Measurements from ENCODE around the gene BUD31. TPM values are rescaled to one million over a fixed set of nuclear protein-coding genes. Genes with fewer than 3 reads are reported as not detected.
A peak's percentile ranks its signal among the peaks of the same experiment; 100 is the strongest.

Gene BUD31
- total and polyA plus RNA-seq, 2 of the 4 experiments (the other 2 are of a cell fraction) = 72.6 to 97.2 TPM

DNA sequence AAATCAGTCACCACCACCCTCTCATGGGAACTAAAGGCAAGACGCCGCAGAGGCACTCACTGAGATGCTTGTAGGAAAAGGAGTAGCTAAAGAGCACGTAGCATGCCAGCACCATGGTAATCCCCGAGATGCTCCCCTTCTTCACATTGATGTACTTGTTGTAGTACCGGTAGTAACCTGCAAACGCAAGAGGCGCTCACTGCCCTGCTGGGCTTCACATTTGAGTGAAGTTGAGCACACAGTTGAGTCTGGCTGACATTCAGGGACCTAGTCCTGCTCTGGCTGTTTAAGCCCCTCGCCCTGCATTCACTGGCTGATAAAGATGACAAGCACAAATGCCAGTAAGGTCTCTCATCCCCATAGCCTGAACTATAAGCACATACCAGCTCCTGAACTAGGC lies 50.3 kb downstream of the BUD31 start:
- BruUV-seq (replicated peaks) = no TSS peak
- Histone ChIP-seq H4K91ac (ENCODE audit: insufficient read depth, low read depth, low read length) (no peak overlapping the region), H3K18ac (ENCODE audit: low read depth, low read length) (no peak overlapping the region), H3K9ac (ENCODE audit: low read depth, low read length) (no peak overlapping the region), H4K20me1 (ENCODE audit: insufficient read depth, low read length) (peaks cover 65% of the 10 kb centered on the region), H2BK5ac (ENCODE audit: low read depth, low read length, poor library complexity, severe bottlenecking) (no peak overlapping the region), H2BK120ac (ENCODE audit: low read depth, low read length) (no peak overlapping the region), H3K27me3 (ENCODE audit: control insufficient read depth, insufficient read depth, low read length) (no peaks in the 10 kb centered on the region), H3K23ac (ENCODE audit: low read depth, low read length) (no peak overlapping the region), H2AK9ac (replicated peaks; ENCODE audit: low read depth, low read length, poor library complexity) (no peak overlapping the region), H3K9me1 (ENCODE audit: insufficient read depth, low read length) (peaks cover 6% of the 10 kb centered on the region; the same call in 1 of the 2 replicates), H4K5ac (ENCODE audit: low read depth, low read length) (no peak overlapping the region), H3K56ac (ENCODE audit: extremely low read depth, insufficient read depth, low read length) (no peak overlapping the region), H2BK15ac (ENCODE audit: low read depth, low read length) (no peak overlapping the region), H2AFZ (replicated peaks; ENCODE audit: low read length, poor library complexity) (no peak overlapping the region), H2AK5ac (ENCODE audit: low read depth, low read length) (no peak overlapping the region), H3K9me3 (ENCODE audit: control insufficient read depth, insufficient read depth, low read length) (no peaks in the 10 kb centered on the region), H3K4me3 (ENCODE audit: insufficient read depth, low read depth, low read length) (no peak overlapping the region), H3K36me3 (ENCODE audit: control insufficient read depth, insufficient read depth, low read length) (peaks cover 61% of the 10 kb centered on the region), H3K4me2 (ENCODE audit: low read depth, low read length) (no peak overlapping the region), H3K79me1 (ENCODE audit: low read depth in 1 of 2, low read length in 2 of 2) (peaks cover 19 to 74% of the 10 kb centered on the region in 2 experiments), H3K14ac (replicated peaks; ENCODE audit: low read depth, low read length) (no peak overlapping the region), H3K4ac (ENCODE audit: low read depth, low read length) (no peak overlapping the region), H3K27ac (ENCODE audit: insufficient read depth, low read length) (no peak overlapping the region), H4K8ac (ENCODE audit: low read depth in 2 of 2, low read length in 2 of 2) (no peak overlapping the region), H3K4me1 (ENCODE audit: control insufficient read depth, insufficient read depth, low read length) (no peaks in the 10 kb centered on the region), H2BK20ac (ENCODE audit: low read depth, low read length) (no peak overlapping the region)
- no CpG with 5 or more reads among the region's 8 CpGs for WGBS, 2 experiments (ENCODE audit: extremely low coverage in 2 of 2, insufficient read length in 1 of 2)
- DNase-seq (no peak), ATAC-seq (ENCODE audit: low read depth) (peak; percentile 25)
- in situ Hi-C loops (cut with MboI; ENCODE audit: low sequenced_read_pairs) (no loop called here), dilution Hi-C loops (cut with HindIII; ENCODE audit: low sequenced_read_pairs, unreplicated experiment) (no loop called here), intact Hi-C loops (cut with micrococcal nuclease) (no loop called here)
- ChIA-PET CTCF (no interaction called here), POLR2A (ENCODE audit: unreplicated experiment) (no interaction called here)
- TF ChIP-seq MAZ (IDR thresholded peaks at IDR 0.05; ENCODE audit: borderline replicate concordance, low read depth, low read length) = no peak
- no peak for TF ChIP-seq RCOR1 (IDR thresholded peaks at IDR 0.05; ENCODE audit: insufficient replicate concordance, low read length)
- no peak for TF ChIP-seq MAFK (IDR thresholded peaks at IDR 0.05; ENCODE audit: low read depth, low read length)
- TF ChIP-seq RAD21 (IDR thresholded peaks at IDR 0.05; ENCODE audit: low read length) = peak; percentile 22; the same call in 1 of the 2 replicates
- no peak for TF ChIP-seq NFE2L2 (IDR thresholded peaks at IDR 0.05; ENCODE audit: low read depth, low read length)
- TF ChIP-seq, protein P1, sequence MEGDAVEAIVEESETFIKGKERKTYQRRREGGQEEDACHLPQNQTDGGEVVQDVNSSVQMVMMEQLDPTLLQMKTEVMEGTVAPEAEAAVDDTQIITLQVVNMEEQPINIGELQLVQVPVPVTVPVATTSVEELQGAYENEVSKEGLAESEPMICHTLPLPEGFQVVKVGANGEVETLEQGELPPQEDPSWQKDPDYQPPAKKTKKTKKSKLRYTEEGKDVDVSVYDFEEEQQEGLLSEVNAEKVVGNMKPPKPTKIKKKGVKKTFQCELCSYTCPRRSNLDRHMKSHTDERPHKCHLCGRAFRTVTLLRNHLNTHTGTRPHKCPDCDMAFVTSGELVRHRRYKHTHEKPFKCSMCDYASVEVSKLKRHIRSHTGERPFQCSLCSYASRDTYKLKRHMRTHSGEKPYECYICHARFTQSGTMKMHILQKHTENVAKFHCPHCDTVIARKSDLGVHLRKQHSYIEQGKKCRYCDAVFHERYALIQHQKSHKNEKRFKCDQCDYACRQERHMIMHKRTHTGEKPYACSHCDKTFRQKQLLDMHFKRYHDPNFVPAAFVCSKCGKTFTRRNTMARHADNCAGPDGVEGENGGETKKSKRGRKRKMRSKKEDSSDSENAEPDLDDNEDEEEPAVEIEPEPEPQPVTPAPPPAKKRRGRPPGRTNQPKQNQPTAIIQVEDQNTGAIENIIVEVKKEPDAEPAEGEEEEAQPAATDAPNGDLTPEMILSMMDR (conservative IDR thresholded peaks at IDR 0.05; ENCODE audit: low read depth, low read length) = peak; percentile 24; the same call in 1 of the 2 replicates
- TF ChIP-seq MXI1 (IDR thresholded peaks at IDR 0.05; ENCODE audit: borderline replicate concordance, low read depth, low read length) = no peak

All from IMR-90 (cell line).